Measurements from ENCODE around the gene AAMDC.
A peak's percentile ranks its signal among the peaks of the same experiment; 100 is the strongest.
"Not testable (repeated sequence)": the region's sequence is repeated elsewhere in the genome, so short reads cannot be mapped to it uniquely, and the experiment has no call there.

AAMDC gene

DNA sequence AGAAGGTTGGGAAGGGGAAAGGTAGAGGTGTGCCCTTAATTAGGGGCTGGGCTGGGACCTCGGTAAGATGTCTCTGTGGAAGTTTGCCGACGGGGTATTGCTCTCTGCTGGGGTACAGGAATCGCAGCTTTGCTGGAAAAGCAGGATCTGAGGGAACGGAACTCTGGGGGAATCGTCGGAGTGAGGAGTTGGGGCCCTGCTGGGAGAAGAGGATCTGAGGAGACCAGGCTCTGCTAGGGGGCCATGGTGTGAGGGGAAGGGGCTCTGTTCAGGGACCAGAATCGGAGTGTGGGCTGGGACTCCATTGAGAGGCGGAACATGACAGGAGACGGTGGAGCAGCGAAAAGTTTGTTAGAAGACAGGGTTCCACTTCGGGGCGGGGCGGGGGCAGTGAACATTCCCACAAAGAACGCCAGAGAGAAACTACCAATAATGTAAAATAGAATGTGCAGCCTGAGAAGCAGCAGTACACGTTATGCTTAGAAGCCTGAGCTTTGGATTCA lies 456 bp downstream of the AAMDC start:
- peak; percentile 38 for DNase-seq (ENCODE audit: low spot score)

DNA sequence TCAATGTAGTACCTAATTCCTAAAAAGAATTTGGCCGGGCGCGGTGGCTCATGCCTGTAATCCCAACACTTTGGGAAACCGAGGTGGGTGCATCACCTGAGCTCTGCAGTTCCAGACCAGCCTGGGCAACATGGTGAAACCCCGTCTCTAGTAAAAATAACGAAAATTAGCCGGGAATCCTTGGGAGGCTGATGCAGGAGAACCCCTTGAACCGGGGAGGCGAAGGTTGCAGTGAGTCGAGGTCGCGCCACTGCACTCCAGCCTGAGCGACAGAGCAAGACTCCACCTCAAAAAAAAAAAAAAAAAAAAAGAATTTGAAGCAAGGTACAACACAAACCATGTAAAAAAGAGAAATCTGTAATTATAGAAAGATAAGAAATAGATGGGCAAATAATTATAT lies 1.2 kb downstream of the AAMDC start:
- DNase-seq (ENCODE audit: low spot score) = not testable (repeated sequence)

DNA sequence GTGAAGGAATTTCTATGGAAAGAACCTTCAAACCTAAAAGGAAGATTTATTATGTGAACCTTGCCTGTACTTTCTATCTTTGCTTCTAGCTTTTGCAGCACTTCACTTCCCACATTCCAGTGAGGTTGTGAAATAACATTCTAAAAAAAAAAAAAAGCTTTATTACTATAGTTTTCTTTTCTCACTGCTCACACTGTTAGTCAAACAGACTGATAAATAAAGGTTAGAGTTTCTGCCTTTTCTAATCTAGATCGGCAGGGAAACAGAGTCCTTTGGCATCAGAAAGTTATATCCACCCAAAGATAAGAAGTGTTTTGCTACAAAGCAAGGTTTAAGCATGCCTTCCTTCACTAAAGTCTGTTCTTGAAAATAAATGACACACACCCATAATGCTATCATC lies 2.8 kb downstream of the AAMDC start:
- peak; percentile 42 for DNase-seq (ENCODE audit: low spot score)

DNA sequence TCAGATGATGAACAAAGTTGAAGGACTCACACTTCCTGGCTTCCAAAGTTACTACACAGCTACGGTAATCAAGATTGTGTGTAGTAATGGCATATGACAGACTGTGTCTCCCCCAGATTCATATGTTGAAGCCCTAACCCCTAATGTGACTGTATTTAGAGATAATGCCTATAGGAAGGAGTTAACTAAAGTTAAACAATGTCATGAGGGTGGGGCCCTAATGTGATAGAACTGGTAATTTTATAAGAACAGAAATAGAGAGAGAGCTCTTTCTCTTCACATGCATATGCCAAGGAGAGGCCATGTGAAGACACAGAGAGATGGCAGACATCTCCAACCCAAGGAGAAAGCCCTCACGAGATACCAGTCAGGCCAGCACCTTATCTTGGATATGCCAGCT lies 8.0 kb downstream of the AAMDC start:
- no peak for DNase-seq (ENCODE audit: low spot score)

DNA sequence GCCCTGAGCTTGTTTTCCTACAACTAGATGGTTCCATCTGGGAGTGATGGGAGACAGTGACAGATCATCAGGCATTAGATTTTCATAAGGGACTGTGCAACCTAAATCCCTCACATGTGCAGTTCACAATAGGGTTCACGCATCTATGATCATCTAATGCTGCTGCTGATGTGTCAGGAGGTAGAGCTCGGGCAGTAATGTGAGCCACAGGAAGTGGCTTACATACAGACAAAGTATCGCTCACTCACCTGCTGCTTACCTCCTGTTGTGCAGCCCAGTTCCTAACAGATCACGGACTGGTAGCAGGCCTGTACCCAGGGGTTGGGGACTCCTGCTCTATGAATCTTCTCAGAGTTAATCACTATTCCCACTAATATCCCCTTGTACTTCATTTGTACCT lies 12.4 kb downstream of the AAMDC start:
- no peak for DNase-seq (ENCODE audit: low spot score)

DNA sequence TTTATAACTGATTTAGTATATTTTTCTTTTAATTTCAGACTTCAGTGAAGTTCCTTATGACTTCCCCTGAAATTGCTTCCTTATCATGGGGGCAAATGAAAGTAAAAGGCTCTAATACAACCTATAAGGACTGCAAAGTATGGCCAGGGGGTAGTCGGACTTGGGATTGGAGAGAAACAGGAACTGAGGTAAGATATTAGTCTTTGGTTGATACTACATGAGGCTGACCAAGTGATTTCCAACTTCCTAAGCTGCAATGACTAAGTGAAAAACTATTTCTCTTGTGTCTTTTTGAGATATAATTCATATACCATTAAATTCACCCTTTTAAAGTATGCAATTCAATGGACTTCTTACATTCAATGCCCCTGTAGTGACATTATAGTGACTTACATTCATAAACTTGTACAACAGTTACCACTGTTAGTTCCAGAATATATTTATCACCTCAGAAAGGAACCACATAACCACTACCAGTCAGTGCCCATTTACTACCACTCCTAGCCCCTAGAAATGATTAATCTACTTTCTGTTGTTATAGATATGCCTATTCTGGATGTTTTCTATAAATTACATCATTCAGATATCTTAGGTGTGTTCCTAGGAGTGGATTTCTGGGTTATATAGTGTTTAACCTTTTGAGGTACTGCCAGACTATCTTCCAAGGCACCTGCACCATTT lies 21.6 kb downstream of the AAMDC start:
- no peak for DNase-seq (ENCODE audit: low spot score)

DNA sequence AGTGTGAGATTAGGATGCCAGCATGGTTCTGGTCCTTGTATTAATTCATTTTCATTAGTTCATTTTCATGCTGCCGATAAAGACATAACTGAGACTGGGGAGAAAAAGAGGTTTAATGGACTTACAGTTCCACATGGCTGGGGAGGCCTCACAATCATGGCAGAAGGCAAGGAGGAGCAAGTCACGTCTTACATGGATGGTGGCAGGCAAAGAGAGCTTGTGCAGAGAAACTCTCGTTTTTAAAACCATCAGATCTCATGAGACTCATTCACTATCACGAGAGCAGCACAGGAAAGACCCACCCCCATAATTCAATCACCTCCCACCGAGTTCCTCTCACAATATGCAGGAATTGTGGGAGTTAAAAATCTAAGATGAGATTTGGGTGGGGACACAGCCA lies 22.8 kb downstream of the AAMDC start:
- not testable (repeated sequence) for DNase-seq (ENCODE audit: low spot score)

DNA sequence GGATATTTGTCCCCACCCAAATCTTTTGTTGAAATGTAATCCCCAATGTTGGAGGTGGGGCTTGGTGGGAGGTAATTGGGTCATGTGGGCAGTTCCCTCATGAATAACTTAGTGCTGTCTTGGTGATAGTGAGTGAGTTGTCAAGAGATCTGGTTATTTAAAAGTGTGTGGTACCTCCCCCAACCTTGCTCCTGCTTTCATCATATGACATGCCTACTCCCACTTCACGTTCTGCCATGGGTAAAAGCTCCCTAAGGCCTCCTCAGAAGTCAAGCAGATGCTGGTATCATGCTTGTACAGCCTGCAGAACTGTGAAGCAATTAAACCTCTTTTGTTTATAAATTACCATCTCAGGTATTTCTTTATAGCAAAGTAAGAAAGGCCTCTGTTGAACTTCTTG lies 30.6 kb downstream of the AAMDC start:
- DNase-seq (ENCODE audit: low spot score) = no peak

DNA sequence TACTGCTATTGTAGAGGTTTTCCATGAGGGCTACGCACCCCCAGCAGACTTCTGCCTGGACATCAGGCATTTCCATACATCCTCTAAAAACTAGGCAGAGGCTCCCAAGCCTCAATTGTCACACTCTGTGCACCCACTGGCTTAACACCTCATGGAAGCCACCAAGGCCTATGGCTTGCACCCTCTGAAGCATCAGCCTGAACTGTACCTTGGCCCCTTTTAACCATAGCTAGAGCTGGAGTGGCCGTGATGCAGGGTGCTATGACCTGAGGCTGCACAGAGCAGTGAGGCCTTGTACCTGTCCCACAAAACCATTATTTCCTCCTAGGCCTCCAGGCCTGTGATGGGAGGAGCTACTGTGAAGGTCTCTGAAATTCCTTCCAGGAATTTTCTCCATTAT lies 33.9 kb downstream of the AAMDC start:
- DNase-seq (ENCODE audit: low spot score) = no peak

DNA sequence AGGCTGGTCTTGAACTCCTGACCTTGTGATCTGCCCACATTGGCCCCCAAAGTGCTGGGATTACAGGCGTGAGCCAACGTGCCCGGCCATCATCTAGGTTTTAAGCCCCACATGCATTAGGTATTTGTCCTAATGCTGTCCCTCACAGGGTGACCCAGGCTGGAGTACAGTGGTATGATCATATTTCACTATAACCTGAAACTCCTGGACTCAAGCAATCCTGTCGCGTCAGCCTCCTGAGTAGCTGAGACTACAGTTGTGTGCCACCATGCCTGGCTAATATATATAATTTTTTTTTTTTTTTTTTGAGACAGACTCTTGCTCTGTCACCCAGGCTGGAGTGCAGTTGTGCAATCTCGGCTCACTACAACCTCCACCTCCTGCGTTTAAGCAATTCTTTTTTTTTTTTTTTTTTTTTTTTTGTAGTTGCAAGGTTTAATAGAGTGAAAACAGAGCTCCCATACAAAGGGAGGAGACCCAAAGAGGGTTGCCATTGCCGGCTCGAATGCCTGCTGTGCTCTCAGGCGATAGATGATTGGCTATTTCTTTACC lies 37.0 kb downstream of the AAMDC start:
- DNase-seq (ENCODE audit: low spot score) = not testable (repeated sequence)

DNA sequence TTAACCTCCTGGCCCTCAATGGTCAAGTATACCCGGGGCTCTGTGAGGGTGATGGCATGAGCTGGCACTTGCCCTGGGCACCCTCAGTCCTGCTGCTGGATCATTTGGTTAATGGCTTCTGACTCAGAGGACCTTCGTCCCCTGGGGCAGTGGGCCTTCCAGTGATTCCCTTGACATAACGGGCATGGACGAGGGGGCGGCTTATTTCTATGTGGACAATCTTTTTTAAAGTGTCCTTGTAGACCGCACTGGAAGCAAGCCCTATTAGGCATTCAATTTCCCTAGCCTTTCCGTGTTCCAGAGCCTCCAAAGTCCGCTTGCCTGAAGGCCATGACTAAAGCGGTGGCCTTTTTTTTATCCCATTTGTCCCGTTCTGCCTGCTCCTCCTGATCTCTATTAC lies 40.5 kb downstream of the AAMDC start:
- DNase-seq (ENCODE audit: low spot score) = not testable (repeated sequence)

DNA sequence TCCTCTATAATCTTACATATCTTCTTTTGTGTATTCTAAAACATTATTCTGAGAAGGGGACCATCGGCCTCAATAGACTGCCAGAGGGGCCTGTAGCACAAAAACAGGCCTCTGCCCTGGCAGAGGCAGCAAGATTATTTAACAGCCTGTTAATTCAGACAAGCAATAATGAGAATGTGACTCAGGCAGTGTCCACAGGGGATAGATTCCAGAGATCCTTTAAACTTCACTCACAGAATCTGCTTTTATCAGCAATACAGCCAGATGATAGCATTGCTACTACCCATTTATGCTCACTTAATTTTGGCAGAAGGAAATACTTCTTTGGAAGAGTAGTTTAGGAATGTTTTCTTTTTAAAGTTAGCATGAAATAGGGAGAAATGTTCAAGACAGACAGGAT lies 44.9 kb downstream of the AAMDC start:
- DNase-seq (ENCODE audit: low spot score) = peak; percentile 33

DNA sequence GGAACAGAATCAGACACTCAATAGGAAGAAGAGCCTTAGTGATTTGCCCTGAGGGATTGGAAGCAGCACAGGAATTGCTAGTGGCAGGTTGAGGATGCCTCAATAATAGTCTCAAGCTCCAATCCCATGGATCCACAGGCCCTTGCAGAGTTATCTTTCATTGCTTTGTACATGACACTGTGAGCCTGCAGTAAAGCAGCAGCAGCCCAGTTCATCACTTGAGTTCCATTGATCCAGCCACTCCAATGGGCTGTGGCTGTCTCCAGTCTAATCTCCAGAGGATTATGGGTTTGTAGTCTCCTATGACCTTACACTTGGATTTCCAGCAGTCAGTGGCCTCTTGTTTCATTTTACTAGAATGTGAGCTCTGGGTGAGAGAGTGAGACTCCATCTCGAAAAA lies 45.4 kb downstream of the AAMDC start:
- DNase-seq (ENCODE audit: low spot score) = no peak

DNA sequence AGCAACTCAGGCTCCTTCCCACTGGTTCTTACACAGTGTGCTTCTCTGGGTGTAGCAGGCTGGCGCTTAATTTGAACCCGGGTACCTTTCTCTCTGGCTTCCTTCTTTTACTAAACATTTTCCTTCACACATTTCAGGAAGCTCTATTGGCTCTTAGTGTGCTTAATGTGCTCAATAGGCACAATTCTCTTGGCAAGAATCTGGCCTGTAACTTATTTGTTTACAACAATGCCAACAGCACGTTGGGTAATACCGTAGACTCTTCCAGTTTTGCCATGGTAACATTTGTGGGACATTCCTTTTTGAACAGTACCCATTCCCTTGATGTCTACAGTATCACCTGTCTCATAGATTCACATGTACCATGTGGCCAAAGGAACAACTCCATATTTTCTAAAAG lies 47.8 kb downstream of the AAMDC start:
- no peak for DNase-seq (ENCODE audit: low spot score)

DNA sequence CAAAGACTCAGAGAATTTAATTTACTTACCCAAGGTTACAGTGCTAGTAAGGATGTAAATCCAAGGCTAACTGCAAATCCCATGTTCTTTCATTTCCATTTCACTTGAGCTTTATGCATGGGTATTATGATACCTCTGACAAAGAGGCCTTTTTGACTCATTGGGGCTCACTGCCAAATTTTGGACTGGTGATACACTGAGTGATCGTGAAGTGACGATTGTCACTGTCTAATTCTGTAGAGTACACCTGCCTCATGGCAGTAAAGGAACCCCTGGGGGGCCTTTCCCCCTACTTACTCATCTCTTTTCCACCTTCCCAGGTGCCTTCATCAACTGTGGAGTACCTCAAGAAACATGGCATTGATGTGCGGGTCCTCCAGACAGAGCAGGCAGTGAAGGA lies 50.9 kb downstream of the AAMDC start:
- DNase-seq (ENCODE audit: low spot score) = no peak

DNA sequence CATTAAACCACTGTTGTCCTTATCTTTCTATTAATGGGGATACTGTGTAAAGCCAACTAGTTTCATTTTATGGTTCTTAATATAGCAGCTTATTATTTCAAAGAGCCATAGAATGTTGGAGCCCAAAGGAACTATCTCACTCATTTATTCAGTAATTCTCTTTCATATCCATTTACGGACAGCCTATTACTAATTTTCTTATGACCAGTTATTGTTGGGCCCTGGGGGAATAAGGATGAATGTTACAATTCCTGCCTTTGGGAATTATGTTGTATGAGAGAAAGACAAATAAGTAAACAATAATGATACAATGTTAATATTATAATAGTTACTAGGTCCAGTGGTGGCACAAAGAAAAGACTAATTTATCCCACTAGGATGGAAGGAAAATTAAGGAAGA lies 52.4 kb downstream of the AAMDC start:
- DNase-seq (ENCODE audit: low spot score) = no peak

DNA sequence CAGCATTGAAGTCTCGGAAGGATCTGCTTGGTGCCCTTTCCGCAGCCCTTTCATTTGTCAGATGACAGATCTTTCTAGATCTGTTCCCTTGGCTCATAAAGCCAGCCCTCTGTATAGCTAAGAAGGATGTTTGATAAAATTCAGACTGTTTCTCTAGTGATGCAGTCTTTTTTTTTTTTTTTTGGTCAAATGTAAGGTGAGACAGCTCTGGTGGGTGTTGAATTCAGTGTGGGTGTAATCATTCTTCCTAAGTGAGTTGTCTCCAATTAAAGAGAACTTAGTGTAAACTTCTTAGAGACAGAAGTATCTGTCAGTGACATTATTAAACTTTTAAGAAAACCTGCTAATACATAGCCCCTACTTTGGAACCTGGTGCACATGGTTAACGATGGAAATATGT lies 53.3 kb downstream of the AAMDC start:
- DNase-seq (ENCODE audit: low spot score) = no peak

DNA sequence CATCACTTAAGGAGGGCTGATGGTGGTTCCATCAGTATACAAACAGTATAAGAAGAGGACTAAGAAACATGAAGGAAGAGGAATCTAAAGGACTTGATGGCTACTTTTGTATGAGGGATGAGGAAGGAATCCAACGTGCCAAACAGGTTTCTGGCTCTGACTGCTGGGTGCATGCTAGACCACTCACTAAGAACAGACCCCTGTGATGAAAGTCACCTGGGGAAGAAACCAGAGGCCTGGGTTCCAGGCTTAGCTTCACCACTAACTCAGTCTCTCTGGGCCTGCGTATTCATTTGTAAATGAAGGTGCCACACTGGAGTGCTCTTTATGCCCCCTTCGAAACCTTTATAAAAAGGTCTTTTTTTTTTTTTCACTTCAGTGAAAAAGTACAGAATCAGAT lies 55.1 kb downstream of the AAMDC start:
- DNase-seq (ENCODE audit: low spot score) = no peak

DNA sequence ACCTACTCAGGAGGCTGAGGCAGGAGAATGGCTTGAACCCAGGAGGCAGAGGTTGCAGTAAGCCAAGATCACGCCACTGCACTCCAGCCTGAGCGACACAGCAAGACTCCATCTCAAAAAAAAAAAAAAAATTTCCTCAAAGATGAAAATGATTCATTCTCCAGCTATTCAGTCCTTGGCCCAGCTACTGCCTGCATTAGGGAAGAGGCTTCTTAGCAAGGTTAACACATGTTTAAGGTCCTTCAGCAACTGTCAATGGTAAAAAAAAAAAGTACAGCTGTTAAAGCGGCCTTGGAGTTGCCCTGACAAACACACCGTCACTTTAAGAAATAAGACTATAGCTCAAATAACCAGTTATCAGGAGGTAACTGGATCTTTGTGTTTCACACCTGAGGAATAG lies 57.3 kb downstream of the AAMDC start:
- DNase-seq (ENCODE audit: low spot score) = peak; percentile 78

DNA sequence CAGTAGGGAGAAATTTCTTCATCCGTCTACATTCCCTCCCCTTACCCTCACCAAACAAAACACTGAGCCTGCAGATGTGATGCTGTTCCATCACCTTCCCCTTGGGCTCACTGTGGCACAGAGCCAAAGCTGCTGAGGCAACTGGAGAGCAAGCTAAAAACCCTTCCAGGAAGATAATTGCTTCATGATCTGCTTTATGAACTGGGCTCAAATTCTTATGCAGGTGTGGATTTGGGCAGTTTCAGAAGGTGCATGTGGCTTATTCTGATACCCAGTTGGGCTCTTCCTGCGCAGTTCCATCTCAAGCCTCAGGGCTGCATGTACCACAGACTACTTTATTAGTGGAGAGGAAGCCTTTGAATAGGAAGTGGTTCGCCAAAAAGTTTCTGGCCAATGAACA lies 58.3 kb downstream of the AAMDC start:
- peak; percentile 18 for DNase-seq (ENCODE audit: low spot score)

DNA sequence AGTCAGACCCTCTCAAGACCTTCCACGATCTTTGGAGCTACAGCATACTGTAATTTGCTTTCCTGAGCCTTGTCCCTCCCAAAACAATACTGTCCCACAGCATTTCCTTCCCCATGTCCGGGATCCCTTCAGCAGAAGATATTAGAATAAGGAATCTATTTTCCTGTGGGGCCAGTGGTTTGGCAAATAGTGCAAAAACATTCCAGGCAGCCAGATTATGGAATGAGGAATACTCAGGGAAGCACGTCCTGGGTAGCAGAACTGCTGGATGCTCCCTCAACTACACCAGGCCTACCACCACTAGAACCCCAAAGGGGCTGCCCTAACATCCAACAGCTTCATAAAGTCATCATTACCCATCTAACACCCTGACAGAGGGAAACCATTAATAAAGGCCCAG lies 61.5 kb downstream of the AAMDC start:
- peak; percentile 17 for DNase-seq (ENCODE audit: low spot score)

DNA sequence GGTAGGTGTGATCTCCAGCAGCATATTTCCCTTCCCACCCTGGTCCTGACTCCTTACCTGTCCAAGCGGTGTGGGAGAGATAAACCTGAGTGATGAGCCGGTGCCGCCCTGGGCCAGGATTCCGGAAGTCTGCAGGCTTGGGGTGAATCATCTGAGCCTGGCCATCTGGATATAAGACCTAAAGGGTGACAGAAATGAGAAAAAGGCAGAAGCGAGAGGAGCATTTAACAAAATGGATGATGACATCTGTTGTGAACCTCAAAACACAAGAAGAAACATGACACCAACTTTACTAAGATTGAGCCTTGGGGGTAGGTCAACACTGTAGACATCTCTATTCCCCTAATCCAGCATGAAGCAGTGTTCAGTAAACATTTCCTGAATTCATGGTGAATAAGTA lies 62.8 kb downstream of the AAMDC start:
- peak; percentile 16 for DNase-seq (ENCODE audit: low spot score)

DNA sequence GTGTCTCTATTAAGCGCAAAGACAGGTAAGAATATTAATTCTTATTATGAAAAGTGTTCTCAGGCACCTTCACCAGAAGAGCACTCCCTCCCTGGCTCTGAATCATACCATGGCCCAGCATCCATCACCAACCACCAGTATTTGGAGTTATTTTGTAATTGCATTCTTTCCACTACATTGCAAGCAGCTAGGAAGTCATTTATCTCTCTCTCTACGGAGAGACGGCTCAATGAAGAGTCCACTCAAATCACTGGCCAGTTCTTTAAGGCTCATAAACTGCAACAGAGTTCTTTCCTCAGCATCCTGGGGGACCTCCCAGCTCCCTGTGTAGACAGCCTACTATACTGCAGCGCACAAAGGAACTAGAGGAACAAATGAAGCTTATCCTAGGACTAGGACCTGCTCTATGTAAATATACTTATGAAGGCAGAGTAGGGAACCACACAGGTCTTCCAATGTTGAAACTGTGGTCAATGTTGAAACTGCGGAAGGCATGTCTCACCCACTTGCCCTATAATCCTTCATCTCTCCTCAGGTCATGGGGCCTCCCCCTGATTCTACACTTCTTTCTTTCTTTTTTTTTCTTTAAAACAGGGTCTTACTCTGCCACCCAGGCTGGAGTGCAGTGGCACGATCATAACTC lies 63.4 kb downstream of the AAMDC start:
- peak; percentile 84 for DNase-seq (ENCODE audit: low spot score)

DNA sequence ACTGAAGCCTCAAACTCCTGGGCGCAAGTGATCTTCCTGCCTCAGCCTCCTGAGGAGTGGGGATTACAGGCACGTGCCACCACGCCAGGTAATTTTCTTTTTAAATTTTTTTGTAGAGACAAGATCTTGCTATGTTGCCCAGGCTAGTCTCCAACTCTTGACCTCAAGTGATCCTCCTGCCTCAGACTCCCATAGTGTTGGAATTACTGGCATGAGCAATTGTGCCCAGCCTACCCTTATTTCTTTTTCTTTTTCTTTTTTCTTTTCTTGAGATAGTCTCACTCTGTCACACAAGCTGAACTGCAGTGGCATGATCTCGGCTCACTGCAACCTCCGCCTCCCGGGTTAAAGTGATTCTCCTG lies 63.9 kb downstream of the AAMDC start:
- DNase-seq (ENCODE audit: low spot score) = no peak
